Kasumi-1 (cell line): ENCODE data around the gene CD163L1.
"Not testable (repeated sequence)": the region's sequence is repeated elsewhere in the genome, so short reads cannot be mapped to it uniquely, and the experiment has no call there.

Experiments used
- DNase-seq, 2 experiments: peaks; one replicate each; lab custom pipeline; 2025; lab: John Stamatoyannopoulos, UW

CD163L1 gene

DNA sequence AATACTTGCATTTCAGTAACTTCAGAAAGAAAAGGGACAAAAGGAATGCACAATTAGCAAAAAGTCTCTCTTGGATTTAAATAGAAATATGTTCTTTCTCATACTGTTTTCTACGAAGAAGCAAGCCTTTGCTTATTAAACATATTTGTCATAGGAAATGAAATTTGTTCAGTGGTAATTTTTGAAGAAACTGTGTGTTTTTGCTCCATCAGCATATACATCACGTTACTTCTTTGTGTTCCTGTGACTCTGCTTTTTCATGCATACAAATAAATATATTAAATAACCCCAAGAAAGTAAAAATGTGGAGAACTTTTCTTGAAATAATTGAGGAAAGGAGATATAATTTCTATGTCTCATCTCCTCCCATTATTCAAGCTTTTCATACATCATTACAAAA, 39.7 kb downstream of the CD163L1 start:
- DNase-seq: no peak

DNA sequence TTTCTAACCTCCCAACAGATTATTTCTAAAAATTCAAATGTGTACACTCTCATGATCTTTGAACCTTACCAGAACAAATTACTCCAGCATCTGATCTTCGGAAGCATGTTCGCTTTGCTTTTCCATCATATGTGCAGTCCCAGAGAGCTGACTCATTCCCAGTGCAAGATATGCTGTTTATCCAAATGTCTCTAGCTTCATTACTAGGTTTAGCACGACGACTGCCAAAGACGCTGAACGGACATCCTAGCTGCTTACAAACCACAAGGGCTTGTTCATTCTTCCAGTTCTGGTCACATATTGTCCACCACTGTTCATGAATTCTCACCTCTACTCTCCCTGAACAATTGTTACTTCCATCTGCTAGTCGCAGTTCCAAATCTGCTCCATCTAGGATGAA, 40.5 kb downstream of the CD163L1 start:
- no peak for DNase-seq

DNA sequence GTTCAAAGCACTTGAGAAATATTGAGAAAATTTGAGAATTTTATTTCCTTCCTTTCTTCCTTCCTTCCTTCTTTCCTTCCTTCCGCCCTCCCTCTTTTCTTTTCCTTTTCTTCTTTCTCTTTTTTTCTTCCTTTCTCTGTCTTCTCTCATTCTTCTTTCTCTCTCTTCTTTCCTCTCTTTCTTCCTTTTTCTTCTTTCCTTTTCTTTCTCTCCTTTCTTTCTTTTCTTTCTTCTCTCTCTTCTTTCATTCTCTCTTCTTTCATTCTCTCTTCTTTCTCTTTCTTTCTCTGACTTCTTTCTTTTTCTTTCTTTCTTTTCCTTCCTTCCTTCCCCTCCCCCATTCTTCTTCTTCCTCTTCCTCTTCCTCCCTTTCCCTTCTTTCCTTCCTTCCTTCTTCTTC, 44.9 kb downstream of the CD163L1 start:
- DNase-seq: no peak

DNA sequence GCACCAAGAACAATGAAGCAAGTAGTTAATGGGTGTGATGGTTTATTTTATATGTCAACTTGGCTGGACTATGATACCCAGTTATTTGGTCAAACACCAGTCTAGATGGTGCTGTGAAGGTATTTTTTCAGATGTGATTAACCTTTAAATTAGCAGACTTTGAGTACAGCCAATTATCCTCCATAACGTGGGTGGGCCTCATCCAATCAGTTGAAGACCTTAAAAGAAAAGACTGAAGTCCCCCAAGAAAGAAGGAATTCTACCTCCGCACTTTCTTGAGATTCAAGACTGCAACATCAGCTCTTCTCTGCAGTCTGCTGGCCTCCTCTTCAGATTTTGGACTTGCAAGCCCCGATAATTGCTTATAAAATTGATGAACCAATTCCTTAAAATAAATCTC, 47.5 kb downstream of the CD163L1 start:
- DNase-seq: no peak

DNA sequence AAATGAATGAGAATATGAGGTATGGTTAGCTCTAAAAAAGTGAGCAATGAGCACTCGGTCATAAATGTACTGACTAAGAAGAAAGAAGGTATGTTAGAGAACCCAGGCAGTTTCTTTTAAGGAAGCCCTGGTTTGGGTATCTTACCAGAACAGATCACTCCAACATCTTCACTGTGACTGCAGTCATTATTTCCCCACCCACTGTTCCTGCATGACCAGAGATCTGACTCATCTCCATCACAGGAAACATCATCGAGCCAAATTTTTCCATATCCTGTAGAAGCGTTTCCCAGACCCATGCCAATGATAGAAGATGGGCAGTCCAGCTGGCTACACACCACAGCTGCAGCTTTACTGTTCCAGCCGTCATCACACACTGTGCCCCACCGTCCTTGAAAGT, 48.0 kb downstream of the CD163L1 start:
- no peak for DNase-seq

DNA sequence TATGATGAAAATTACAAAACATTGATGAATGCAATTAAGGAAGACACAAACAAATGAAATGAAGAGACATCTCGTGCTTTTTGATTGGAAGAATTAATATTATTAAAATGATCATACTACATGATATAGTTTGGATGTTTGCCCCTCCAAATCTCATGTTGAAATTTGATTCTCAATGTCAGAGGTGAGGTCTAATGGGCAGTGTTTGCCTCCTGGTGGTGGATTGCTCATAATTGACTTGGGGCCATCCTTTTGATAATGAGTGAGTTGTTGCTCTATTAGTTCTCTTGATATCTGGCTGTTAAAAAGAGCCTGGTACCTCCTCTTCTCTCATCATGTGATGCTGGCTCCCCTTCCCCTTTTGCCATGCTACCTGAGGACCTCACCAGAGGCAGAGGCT, 56.7 kb downstream of the CD163L1 start:
- DNase-seq: no peak

DNA sequence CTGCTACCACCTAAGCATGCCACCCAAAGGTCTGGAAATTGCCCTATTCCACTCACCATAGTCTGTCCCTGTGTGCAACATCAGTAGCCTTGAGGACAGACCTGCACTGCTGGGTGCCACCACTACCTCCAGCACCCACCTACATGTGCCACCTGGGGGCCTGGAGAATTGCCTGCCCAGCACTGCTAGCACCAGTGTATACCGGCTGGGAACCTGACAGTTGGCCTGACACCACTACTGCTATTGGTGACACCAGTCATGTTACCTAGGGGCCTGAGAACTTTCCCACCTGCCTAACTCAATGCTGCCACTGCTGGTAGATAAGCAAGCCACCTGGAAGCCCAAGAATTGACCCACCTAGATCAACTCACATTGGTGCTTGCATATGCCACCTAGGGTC, 60.8 kb downstream of the CD163L1 start:
- no peak for DNase-seq

DNA sequence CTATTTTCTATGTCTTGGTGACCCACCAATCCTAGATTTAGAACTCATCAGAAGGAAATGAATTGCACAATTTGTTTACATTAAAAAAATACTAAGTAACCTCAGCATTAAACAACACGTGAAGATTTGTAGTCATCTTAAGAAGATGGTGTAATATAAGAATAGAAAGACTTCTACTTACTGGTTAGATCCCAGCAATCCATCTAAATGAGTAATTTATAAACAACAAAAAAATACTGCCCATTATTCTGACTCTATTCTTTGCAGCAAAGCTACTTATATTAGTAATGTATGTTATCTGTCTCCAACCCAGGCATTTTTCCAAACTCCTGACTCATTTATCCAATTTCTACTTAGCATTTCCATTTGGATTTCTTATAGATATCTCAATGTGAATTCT, 67.8 kb downstream of the CD163L1 start:
- DNase-seq: no peak

DNA sequence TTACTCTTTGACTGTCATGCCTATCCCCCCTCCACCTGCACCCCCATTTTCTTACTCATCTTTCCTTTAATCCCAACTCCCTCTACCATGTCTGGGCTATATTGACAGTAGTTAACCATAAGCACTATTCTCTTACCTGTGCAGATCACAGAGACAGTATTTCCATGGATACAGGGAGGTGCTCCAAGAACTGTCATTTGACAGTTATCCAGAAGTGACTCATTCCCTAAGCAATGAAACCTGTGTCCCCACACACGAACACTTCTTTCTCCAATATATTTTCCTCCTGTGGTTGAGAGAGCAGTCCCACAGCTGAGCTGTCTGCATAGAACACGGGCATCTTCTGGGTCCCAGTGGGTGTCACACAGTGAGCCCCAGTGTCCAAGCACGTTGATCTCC, 68.8 kb downstream of the CD163L1 start:
- no peak for DNase-seq

DNA sequence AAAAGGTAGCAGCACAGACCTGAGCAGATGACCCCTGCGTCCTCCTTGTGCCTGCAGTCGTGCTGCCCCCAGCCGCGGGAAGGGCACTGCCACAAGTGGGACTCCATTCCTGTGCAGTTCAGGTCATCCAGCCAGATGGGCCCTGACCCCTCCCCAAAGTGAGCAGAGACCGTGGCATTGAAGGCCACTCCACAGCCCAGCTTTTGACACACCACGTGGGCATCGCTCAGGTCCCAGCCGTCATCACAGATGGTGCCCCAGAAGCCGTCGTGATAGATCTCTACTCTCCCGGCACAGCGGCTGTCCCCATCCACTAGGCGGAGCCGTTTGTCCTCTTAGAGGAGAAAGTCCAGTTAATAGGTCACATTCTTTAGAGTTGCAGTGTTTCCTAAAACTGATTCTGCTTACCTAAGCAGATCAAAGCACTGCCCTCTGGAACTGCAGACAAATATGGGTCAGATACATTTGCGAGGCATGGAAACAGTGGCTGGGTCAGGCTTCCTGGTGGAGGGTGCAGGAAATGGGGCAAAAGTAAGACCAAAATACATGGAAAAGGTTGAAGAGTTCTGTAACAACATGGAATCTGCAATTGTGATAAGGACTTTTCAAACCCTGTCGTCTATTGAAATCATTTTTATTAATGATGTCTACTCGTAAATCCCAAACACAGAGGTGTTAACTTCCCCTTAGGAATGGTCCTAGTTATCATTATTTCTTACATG, 69.4 kb downstream of the CD163L1 start:
- DNase-seq: peak; percentile 4

DNA sequence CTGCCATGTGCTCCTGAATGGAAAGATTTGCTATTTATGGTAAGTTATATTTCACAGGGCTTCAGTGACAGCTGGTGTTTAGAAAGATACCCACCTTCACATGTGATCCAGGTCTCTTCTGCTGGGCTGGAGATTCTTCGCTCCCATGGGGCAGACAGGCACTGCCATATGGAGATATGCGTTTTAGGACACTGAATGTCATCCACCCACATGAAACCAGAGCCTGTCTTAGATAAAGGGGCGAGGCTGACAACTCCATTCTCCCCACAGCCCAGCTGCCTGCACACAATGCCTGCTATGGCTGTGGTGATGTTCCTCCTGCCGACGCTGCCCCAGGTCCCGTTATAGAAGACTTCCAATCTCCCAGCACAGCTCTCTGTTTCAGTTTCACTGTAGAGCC, 70.7 kb downstream of the CD163L1 start:
- no peak for DNase-seq

DNA sequence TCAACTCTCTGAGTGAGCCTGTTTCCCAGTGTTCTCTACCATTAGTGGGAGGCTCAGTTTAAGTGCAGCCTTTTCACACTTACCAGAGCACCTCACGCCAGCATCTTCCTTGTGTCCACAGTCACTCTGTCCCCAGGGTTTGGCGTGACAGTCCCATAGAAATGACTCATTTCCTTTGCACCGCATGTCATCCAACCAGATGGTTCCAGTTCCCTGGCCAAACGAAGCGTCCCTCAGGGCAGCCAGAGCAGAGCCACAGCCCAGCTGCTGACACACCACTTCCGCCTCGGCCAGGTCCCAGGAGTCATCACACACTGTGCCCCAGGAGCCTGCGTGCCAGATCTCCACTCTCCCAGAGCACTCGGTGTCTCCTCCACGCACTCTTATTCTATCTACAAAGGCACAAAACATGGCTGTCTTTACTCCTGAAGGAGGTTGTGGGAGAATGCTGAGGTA, 74.7 kb downstream of the CD163L1 start:
- no peak for DNase-seq

DNA sequence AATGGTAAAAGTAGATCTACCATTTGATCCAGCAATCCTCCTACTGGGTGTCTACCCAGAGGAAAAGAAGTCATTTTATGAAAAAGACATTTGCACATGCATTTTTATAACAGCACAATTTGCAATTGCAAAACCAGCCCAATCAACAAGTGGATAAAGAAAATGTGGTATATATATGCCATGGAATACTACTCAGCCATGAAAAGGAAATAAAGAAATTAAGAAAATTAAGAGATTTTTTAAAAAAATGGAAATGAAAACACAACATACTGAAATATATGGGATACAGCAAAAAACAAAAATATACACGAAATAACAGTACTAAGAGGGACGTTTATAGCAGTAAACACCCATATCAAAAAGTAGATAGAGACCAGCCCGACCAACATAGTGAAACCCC, 81.2 kb downstream of the CD163L1 start:
- no peak for DNase-seq

DNA sequence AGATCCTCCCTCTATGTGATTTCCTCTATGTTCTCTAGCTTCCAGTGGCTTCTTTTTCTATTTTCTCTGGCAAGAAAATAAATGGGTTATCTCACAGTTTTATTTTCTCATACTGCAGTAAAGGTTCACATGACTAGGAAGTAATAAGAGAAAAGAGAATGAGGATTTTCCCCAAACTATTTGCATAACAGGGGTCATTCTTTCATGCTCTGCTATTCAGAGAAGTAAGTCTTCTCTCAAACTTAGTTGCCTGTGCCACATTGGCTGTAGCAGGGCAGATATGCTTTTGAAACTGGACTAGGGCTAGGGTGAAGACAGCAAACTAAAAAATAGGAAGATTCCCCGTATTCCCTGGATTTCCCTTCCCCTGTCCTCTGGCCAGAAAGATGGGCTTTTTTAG, 82.7 kb downstream of the CD163L1 start:
- DNase-seq: no peak

DNA sequence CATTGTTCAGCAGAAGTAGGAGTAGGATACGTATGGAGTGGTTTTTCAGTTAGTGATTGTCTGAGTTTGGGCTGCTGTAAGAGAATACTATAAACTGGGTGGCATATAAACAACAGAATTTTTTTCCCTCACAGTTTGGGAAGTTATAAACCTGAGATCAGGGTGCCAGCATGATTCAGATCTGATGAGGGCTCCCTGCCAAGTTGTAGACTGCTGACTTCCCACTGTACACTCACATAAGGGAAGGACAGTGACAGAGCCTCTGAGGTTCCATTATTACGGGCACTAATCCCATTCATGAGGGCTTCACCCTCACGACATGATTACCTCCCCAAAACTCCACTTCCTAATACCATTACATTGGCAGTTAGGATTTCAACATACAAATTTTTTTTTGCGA, 89.4 kb downstream of the CD163L1 start:
- no peak for DNase-seq

DNA sequence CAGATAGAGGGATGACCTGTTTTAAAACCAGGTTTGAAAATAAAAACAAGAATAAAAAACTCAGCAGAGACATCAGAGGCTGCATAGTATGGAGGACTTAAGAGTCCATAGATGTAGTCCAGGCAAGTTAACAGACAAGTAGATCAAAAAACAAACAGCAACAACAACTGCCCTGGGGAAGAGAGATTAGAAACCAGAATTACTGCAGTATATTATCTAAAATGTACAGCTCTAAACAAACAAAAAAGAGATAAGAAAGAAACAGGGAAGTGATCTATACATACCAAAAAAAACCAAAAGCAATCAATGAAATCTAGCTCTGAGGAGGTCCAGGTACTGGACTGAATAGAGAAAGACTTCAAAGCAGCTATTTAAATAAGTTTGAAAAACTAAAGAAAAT, 91.3 kb downstream of the CD163L1 start:
- no peak for DNase-seq

DNA sequence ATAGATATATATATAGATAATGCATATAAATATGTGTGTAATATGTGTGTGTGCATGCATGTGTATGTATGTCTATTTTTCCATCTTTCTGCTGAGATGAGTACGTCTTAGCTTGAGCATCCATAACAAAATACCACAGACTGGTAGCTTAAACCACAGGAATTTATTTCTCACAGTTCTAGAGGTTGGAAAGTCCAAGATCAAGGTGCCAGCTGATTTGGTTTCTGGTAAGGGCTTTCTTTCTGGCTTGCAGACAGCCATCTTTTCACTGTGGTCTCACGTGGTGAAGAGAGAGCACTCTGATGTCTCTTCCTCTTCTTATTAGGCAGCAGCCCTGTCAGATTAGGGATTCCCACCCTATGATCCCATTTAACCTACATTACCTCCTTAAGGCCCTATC, 92.8 kb downstream of the CD163L1 start:
- DNase-seq: no peak

DNA sequence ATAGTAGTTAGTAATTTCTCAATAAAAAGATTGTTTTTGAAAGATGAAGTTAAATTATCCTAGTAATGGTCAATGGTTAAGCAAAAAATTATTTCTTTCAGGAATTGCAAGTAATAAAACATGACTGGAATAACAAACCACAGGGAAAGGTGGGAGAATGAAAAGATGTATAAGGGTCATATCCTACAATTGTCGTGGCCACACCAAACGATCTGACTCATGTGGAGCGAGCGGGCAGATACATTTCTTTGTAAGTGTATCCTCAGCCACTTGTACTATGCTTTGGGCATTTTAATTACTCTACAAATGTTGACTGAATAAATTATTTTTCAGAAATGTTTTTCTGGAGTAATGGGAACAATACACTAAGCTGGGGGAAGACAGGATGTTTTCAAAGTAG, 94.5 kb downstream of the CD163L1 start:
- DNase-seq: no peak

DNA sequence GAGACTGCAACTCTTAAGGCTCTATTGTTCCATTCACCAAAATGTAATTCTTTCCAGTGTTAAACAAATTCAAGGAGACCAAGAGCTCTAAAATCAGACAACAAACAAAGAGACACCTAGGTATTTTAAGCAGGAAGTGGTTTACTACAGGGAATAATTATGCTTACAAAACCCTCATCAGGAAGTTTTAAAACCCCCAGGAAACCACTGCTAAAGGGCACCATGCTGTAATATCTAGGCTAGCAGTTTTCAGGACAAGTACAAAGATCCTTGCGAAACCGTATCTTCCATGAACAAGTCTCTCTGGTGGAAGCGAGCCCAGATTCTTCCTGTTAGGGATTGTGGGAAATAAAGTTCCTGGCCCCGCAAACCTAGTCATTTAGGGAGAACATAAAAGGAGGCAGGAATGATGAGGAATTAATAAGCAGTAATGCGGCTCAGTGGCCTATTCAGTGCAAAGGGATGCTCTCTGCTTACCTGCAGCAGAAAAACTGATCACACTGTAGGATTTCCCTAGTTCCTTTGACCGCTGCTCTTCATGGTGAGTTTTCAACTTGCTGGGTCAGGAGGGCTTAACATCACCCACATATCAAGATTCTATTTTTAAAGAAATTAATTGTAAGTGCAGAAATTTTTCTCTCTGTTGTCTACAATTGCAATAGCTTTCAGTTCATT, 97.3 kb downstream of the CD163L1 start:
- peak; percentile 6 to 10 for DNase-seq

DNA sequence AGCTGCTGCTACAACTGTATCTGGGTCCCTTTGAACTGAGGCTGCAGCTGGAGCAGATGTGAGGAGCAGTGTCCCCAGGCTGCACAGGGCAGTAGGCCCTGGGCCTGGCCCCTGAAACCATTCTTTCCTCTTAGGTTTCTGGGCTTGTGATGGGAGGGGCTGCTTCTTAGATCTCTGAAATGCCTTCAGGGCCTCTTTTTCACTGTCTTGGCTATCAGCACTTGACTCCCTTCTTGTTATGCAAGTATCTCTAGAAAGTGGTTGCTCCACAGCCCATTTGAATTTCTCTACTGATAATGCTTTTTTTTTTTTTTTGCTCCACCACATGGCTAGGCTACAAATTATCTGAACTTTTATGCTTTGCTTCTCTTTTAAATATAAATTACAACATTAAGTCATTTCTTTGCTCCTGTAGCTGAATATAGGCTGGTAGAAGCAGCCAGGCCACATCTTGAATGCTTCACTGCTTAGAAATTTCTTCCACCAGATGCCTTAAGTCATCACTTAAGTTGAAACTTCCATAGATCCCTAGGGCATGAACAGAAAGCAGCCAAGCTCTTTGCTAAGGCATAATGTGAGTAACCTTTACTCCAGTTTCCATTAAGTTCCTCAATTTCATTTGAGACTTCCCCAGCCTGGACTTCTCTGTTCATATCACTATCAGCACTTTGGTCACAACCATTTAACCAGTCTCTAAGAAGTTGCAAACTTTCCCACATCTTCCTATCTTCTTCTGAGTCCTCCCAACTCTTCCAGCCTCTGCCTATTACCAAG, 98.9 kb downstream of the CD163L1 start:
- DNase-seq: peak; percentile 35 to 40

DNA sequence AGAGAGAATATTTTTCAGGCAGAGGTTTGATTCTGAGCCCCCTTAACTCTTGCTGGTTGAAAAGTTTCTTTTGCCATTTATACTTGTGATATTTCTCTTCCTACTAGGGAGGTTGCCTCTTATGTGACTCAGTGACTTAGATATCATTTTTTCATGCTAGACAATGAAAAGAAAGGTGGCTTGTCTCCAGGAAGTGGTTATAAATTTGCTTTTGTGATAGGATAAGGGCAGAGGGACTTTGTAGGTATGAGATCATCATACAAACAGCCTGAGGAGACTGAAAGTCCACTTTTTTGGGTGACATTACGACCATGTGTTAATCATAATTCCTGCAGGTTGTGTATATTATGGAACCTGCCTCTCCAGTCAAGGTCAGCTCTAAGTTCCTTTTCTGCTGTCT, 104.3 kb downstream of the CD163L1 start:
- DNase-seq: no peak

DNA sequence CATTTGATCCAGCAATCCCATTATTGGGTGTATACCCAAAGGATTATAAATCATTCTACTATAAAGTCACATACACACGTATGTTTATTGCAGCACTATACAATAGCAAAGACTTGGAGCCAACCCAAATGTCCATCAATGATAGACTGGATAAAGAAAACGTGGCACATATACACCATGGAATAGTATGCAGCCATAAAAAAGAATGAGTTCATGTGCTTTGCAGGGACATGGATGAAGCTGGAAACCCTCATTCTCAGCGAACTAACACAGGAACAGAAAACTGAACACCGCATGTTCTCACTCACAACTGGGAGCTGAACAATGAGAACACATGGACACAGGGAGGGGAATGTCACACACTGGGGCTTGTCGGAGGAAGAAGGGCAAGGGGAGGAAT, 106.2 kb downstream of the CD163L1 start:
- not testable (repeated sequence) for DNase-seq

DNA sequence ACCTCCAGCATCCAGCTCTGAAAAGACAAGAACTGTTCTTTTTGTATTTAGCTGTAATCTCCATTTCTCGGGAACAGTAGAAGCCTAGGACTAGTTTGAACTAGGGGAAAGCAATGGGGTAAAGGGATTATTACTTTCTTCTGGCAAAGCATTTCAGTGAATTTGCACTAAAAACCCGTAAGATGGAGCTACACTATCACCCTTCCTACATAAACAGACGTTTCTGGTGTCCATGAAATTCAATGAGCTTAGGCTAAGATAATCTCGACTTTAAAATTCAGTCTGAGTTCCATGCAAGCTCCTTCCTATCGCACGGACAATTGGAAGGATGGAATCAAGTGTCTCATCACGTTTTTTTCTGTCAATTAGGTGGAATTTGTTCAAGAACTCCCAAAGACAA, 116.0 kb downstream of the CD163L1 start:
- DNase-seq: no peak
